ENCODE data around the gene PTGES3. TPM values are rescaled to one million over a fixed set of nuclear protein-coding genes. Genes with fewer than 3 reads are reported as not detected.

The PTGES3 gene
- total and polyA plus RNA-seq, 2 experiments from 2014 or later = 334 to 442 TPM

DNA sequence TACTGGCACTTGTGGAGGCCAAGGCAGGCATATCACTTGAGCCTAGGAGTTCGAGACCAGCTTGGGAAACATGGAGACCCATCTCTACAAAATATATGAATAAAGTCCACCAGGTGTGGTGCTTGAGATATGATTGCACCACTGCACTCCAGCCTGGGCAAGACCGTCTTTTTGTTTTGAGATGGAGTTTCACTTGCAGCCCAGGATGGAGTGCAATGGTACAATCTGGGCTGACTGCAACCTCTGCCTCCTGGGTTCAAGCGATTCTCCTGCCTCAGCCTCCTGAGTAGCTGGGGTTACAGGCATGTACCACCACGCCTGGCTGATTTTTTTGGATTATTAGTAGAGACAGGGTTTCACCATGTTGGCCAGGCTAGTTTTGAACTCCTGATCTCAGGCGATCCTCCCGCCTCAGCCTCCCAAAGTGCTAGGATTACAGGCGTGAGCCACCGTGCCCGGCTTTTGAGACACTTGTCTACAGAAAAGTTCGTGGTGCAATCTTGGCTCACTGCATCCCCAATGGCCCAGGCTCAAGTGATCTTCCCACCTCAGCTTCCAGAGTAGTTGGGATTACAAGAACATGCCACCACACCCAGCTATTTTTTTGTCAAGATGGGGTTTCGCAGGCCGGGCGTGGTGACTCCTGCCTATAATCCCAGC is 26.0 kb downstream of the PTGES3 start:
- ATAC-seq (peak; percentile 16), DNase-seq (ENCODE audit: low spot score) (no peak)
- Histone ChIP-seq H3K27me3 (ENCODE audit: insufficient read depth) (no peaks in the 10 kb centered on the region), H3K9me2 (ENCODE audit: insufficient read depth) (no peaks in the 10 kb centered on the region), H3K4me1 (ENCODE audit: insufficient read depth) (no peaks in the 10 kb centered on the region), H3F3A (replicated peaks; ENCODE audit: low read depth) (peaks cover 24% of the 10 kb centered on the region), H3K36me3 (ENCODE audit: insufficient read depth) (peaks cover 34% of the 10 kb centered on the region; the same call in 1 of the 2 replicates), H4K20me1 (replicated peaks; ENCODE audit: insufficient read depth) (peaks cover 21% of the 10 kb centered on the region), H3K4me2 (no peak overlapping the region), H3K4me3 (no peak overlapping the region), H3K79me2 (replicated peaks; ENCODE audit: insufficient read depth) (no peaks in the 10 kb centered on the region), H2AFZ (no peak overlapping the region), H3K27ac (ENCODE audit: low read depth) (peak overlapping the region; percentile 82)
- Mint-ChIP-seq H3K4me3 (no peak overlapping the region), H3K27me3 (ENCODE audit: insufficient read depth, low read depth, poor library complexity) (peaks cover 3% of the 10 kb centered on the region), H3K4me1 (no peaks in the 10 kb centered on the region), H3K36me3 (ENCODE audit: low read depth) (peaks cover 41% of the 10 kb centered on the region), H3K9me3 (no peaks in the 10 kb centered on the region; the same call in 2 of the 3 replicates), H3K27ac (no peak overlapping the region)
- TF ChIP-seq NANOG (IDR thresholded peaks at IDR 0.05; ENCODE audit: borderline replicate concordance) = no peak
- TF ChIP-seq, protein P1, sequence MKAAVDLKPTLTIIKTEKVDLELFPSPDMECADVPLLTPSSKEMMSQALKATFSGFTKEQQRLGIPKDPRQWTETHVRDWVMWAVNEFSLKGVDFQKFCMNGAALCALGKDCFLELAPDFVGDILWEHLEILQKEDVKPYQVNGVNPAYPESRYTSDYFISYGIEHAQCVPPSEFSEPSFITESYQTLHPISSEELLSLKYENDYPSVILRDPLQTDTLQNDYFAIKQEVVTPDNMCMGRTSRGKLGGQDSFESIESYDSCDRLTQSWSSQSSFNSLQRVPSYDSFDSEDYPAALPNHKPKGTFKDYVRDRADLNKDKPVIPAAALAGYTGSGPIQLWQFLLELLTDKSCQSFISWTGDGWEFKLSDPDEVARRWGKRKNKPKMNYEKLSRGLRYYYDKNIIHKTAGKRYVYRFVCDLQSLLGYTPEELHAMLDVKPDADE (IDR thresholded peaks at IDR 0.05) = no peak
- TF ChIP-seq CREB1 (CRISPR knock-in tag; IDR thresholded peaks at IDR 0.05; ENCODE audit: low read depth) = no peak
- no peak for TF ChIP-seq ZNF114 (CRISPR knock-in tag; IDR thresholded peaks at IDR 0.05)
- TF ChIP-seq JUNB (IDR thresholded peaks at IDR 0.05; ENCODE audit: unreplicated experiment) = no peak
- TF ChIP-seq STAT1 (IDR thresholded peaks at IDR 0.05; ENCODE audit: unreplicated experiment) = no peak
- TF ChIP-seq, protein P2, sequence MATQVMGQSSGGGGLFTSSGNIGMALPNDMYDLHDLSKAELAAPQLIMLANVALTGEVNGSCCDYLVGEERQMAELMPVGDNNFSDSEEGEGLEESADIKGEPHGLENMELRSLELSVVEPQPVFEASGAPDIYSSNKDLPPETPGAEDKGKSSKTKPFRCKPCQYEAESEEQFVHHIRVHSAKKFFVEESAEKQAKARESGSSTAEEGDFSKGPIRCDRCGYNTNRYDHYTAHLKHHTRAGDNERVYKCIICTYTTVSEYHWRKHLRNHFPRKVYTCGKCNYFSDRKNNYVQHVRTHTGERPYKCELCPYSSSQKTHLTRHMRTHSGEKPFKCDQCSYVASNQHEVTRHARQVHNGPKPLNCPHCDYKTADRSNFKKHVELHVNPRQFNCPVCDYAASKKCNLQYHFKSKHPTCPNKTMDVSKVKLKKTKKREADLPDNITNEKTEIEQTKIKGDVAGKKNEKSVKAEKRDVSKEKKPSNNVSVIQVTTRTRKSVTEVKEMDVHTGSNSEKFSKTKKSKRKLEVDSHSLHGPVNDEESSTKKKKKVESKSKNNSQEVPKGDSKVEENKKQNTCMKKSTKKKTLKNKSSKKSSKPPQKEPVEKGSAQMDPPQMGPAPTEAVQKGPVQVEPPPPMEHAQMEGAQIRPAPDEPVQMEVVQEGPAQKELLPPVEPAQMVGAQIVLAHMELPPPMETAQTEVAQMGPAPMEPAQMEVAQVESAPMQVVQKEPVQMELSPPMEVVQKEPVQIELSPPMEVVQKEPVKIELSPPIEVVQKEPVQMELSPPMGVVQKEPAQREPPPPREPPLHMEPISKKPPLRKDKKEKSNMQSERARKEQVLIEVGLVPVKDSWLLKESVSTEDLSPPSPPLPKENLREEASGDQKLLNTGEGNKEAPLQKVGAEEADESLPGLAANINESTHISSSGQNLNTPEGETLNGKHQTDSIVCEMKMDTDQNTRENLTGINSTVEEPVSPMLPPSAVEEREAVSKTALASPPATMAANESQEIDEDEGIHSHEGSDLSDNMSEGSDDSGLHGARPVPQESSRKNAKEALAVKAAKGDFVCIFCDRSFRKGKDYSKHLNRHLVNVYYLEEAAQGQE (IDR thresholded peaks at IDR 0.05; ENCODE audit: unreplicated experiment) = no peak
- TF ChIP-seq POLR2AphosphoS5 (IDR thresholded peaks at IDR 0.05; ENCODE audit: low read depth) = peak; percentile 15; the same call in 1 of the 2 replicates
- TF ChIP-seq EZH2phosphoT487 (IDR thresholded peaks at IDR 0.05; ENCODE audit: unreplicated experiment) = no peak

DNA sequence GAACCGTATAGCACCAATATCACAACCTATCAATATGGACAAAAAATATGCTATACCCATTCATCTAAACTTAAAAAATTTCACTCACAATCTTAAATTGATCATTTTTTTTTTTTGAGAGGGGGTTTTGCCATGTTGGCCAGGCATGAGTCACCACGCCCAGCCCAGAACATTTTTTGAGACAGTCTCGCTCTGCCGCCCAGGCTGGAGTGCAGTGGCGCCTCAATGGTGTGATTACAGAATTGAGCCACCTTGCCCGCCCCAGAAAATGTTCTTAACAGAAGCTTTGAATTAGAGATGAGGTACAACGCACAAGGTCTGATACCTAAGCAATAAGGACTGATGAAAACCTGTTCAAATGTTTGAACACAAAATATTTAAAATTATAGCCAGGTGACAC is 26.5 kb downstream of the PTGES3 start:
- no peak overlapping the region for H2AFZ ChIP-seq
- peak; percentile 29 for ATAC-seq

More for the DNA sequence above, 26.5 kb downstream of the PTGES3 start:
- Histone ChIP-seq H3K79me2 (replicated peaks; ENCODE audit: insufficient read depth) (no peaks in the 10 kb centered on the region), H3K4me1 (ENCODE audit: insufficient read depth) (no peaks in the 10 kb centered on the region), H3K4me2 (no peak overlapping the region), H3K36me3 (ENCODE audit: insufficient read depth) (peaks cover 29% of the 10 kb centered on the region; the same call in 1 of the 2 replicates), H3K9me2 (ENCODE audit: insufficient read depth) (no peaks in the 10 kb centered on the region), H3F3A (replicated peaks; ENCODE audit: low read depth) (peaks cover 24% of the 10 kb centered on the region), H3K4me3 (no peak overlapping the region), H4K20me1 (replicated peaks; ENCODE audit: insufficient read depth) (peaks cover 18% of the 10 kb centered on the region; the same call in 1 of the 2 replicates), H3K27me3 (ENCODE audit: insufficient read depth) (no peaks in the 10 kb centered on the region), H3K27ac (ENCODE audit: low read depth) (peak overlapping the region; percentile 82; the same call in 1 of the 2 replicates)
- no peak for DNase-seq (ENCODE audit: low spot score)
- TF ChIP-seq JUNB (IDR thresholded peaks at IDR 0.05; ENCODE audit: unreplicated experiment) (no peak), EZH2phosphoT487 (IDR thresholded peaks at IDR 0.05; ENCODE audit: unreplicated experiment) (no peak)
- TF ChIP-seq, protein P1 (IDR thresholded peaks at IDR 0.05) = no peak
- TF ChIP-seq, protein P3, sequence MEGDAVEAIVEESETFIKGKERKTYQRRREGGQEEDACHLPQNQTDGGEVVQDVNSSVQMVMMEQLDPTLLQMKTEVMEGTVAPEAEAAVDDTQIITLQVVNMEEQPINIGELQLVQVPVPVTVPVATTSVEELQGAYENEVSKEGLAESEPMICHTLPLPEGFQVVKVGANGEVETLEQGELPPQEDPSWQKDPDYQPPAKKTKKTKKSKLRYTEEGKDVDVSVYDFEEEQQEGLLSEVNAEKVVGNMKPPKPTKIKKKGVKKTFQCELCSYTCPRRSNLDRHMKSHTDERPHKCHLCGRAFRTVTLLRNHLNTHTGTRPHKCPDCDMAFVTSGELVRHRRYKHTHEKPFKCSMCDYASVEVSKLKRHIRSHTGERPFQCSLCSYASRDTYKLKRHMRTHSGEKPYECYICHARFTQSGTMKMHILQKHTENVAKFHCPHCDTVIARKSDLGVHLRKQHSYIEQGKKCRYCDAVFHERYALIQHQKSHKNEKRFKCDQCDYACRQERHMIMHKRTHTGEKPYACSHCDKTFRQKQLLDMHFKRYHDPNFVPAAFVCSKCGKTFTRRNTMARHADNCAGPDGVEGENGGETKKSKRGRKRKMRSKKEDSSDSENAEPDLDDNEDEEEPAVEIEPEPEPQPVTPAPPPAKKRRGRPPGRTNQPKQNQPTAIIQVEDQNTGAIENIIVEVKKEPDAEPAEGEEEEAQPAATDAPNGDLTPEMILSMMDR (conservative IDR thresholded peaks at IDR 0.05; ENCODE audit: low read depth in 2 of 2) = no peak
- Mint-ChIP-seq H3K27ac (no peak overlapping the region), H3K4me3 (no peak overlapping the region), H3K4me1 (no peaks in the 10 kb centered on the region), H3K27me3 (ENCODE audit: insufficient read depth, low read depth, poor library complexity) (peaks cover 3% of the 10 kb centered on the region), H3K9me3 (no peaks in the 10 kb centered on the region; the same call in 2 of the 3 replicates), H3K36me3 (ENCODE audit: low read depth) (peaks cover 37% of the 10 kb centered on the region)

Measured in GM23338 (cell line).